Liver (tissue), 9 donors: ENCODE measurements around the gene PDE9A. TPM values are rescaled to one million over a fixed set of nuclear protein-coding genes. Genes with fewer than 3 reads are reported as not detected.

Source experiments
- DNase-seq: peaks from one replicate; pipeline ENCODE4 v3.0.0-alpha.2; 2017; ENCODE audit warnings: low spot score
- H3K27ac ChIP-seq, 2 donors: one replicate each; pipeline ENCODE4 v1.7.0; 2013; ENCODE audit warnings: inconsistent platforms in 2 of 2, low read length in 2 of 2, control low read depth in 1 of 2, low read depth in 1 of 2, mild to moderate bottlenecking in 1 of 2
- H3K27me3 ChIP-seq, 4 donors: one replicate each; pipeline versions ENCODE4 v1.6.1 to v1.7.0; 2013; ENCODE audit warnings: low read length in 3 of 4, inconsistent platforms in 1 of 4, mild to moderate bottlenecking in 1 of 4, moderate library complexity in 1 of 4; ENCODE audit not compliant: control insufficient read depth in 4 of 4, insufficient read depth in 4 of 4
- H3K36me3 ChIP-seq, 4 donors: one replicate each; pipeline versions ENCODE4 v1.6.1 to v1.7.0; 2013; ENCODE audit warnings: low read length in 3 of 4, mild to moderate bottlenecking in 3 of 4, low read depth in 1 of 4, moderate library complexity in 1 of 4; ENCODE audit not compliant: control insufficient read depth in 4 of 4, insufficient read depth in 3 of 4
- H3K4me1 ChIP-seq, 4 donors: one replicate each; pipeline versions ENCODE4 v1.6.1 to v1.7.0; 2013; ENCODE audit warnings: low read length in 3 of 4, mild to moderate bottlenecking in 3 of 4, moderate library complexity in 1 of 4; ENCODE audit not compliant: control insufficient read depth in 4 of 4, insufficient read depth in 4 of 4
- H3K4me3 ChIP-seq, 3 donors: one replicate each; pipeline versions ENCODE4 v1.6.1 to v1.7.0; 2013; ENCODE audit warnings: low read length in 3 of 3, control low read depth in 1 of 3, low read depth in 1 of 3, mild to moderate bottlenecking in 1 of 3
- H3K9ac ChIP-seq, 2 donors: one replicate each; pipeline ENCODE4 v1.7.0; 2013; ENCODE audit warnings: low read length in 2 of 2, mild to moderate bottlenecking in 2 of 2, moderate library complexity in 2 of 2, control low read depth in 1 of 2, low read depth in 1 of 2
- H3K9me3 ChIP-seq, 4 donors: one replicate each; pipeline versions ENCODE4 v1.6.1 to v1.7.0; 2013; ENCODE audit warnings: low read length in 3 of 4; ENCODE audit not compliant: control insufficient read depth in 4 of 4
- ATF3 ChIP-seq: IDR thresholded peaks from 2 replicates; pipeline ENCODE4 v1.6.1; 2016; ENCODE audit warnings: antibody characterized with exemption
- CTCF ChIP-seq: fragments of 150-350 bp; IDR thresholded peaks from 2 replicates; pipeline ENCODE4 v1.5.1; 2017; ENCODE audit warnings: improper control_type of control experiment, low read depth, low read length; ENCODE audit not compliant: missing input control
- EGR1 ChIP-seq, 2 donors: IDR thresholded peaks; 2 replicates each; pipeline ENCODE4 v1.6.1; 2016 to 2018; ENCODE audit warnings: antibody characterized with exemption in 2 of 2, low read depth in 2 of 2
- FOXA1 ChIP-seq: IDR thresholded peaks from 2 replicates; pipeline ENCODE4 v1.6.1; 2016; ENCODE audit warnings: antibody characterized with exemption
- FOXA2 ChIP-seq: IDR thresholded peaks from 2 replicates; pipeline ENCODE4 v1.6.1; 2016; ENCODE audit warnings: antibody characterized with exemption
- GABPA ChIP-seq, 2 donors: IDR thresholded peaks in 1 of 2; conservative IDR thresholded peaks in 1 of 2; 2 replicates each; pipeline ENCODE4 v1.6.1; 2016; ENCODE audit warnings: antibody characterized with exemption in 2 of 2, mild to moderate bottlenecking in 1 of 2, moderate library complexity in 1 of 2
- HNF4A ChIP-seq, 2 donors: conservative IDR thresholded peaks; 2 replicates each; pipeline ENCODE4 v1.6.1; 2016; ENCODE audit warnings: antibody characterized with exemption in 2 of 2, mild to moderate bottlenecking in 2 of 2
- HNF4G ChIP-seq: IDR thresholded peaks from 2 replicates; pipeline ENCODE4 v1.6.1; 2016; ENCODE audit warnings: antibody characterized with exemption
- JUND ChIP-seq, 2 donors: IDR thresholded peaks; 2 replicates each; pipeline ENCODE4 v1.6.1; 2016; ENCODE audit warnings: antibody characterized with exemption in 2 of 2
- MAX ChIP-seq: IDR thresholded peaks from 2 replicates; pipeline ENCODE4 v1.6.1; 2016; ENCODE audit warnings: antibody characterized with exemption
- NR2F2 ChIP-seq: IDR thresholded peaks from 2 replicates; pipeline ENCODE4 v1.6.1; 2016; ENCODE audit warnings: antibody characterized with exemption
- RAD21 ChIP-seq, 2 donors: IDR thresholded peaks; 2 replicates each; pipeline ENCODE4 v1.6.1; 2016; ENCODE audit warnings: antibody characterized with exemption in 2 of 2, mild to moderate bottlenecking in 2 of 2
- REST ChIP-seq: IDR thresholded peaks from 2 replicates; pipeline ENCODE4 v1.6.1; 2016; ENCODE audit warnings: antibody characterized with exemption, mild to moderate bottlenecking
- RXRA ChIP-seq, 2 donors: IDR thresholded peaks; 2 replicates each; pipeline ENCODE4 v1.6.1; 2017 to 2018; ENCODE audit warnings: antibody characterized with exemption in 2 of 2, mild to moderate bottlenecking in 1 of 2
- SP1 ChIP-seq: IDR thresholded peaks from 2 replicates; pipeline ENCODE4 v1.6.1; 2018; ENCODE audit warnings: antibody characterized with exemption, mild to moderate bottlenecking
- TAF1 ChIP-seq: conservative IDR thresholded peaks from 2 replicates; pipeline ENCODE4 v1.6.1; 2016; ENCODE audit warnings: antibody characterized with exemption, mild to moderate bottlenecking
- YY1 ChIP-seq: IDR thresholded peaks from 2 replicates; pipeline ENCODE4 v1.6.1; 2016; ENCODE audit warnings: antibody characterized with exemption, mild to moderate bottlenecking
- ZBTB33 ChIP-seq: IDR thresholded peaks from 2 replicates; pipeline ENCODE4 v1.6.1; 2016; ENCODE audit warnings: antibody characterized with exemption
- WGBS: extraction: QIAGEN DNeasy Blood & Tissue Kit; methylation state at CpG from one replicate; pipeline ENCODE4 v1.1.7; 2013; 5-methylcytosine and 5-hydroxymethylcytosine counted together
- polyA plus RNA-seq, 2 donors: library from polyadenylated mRNA; stranded (reverse) in 1 of 2; unstranded in 1 of 2; fragments of 200-250 nt in 1 of 2; fragments of >200 nt in 1 of 2; fragmentation: Nextera tagmentation in 1 of 2; extraction: Ambion mirVana in 1 of 2; gene quantifications; one replicate each; pipeline versions ENCODE4 v1.2.1 to v1.2.3, GENCODE V29; 2013 to 2015
- total RNA-seq, 2 donors: library from RNA; depleted of rRNA; stranded (reverse); fragments of >200 nt; gene quantifications; one replicate each; pipeline ENCODE4 v1.2.3, GENCODE V29; 2014
- donor health status: healthy.
- donor health status: healthy.
- donor health status: healthy.
- donor health status: healthy.
- donor health status: healthy.

Gene PDE9A
- total and polyA plus RNA-seq, 4 donors = 1.5 to 4.2 (median 2.7) TPM

- TF ChIP-seq ZBTB33 = no peak
- no peak for TF ChIP-seq MAX
- TF ChIP-seq HNF4G = no peak
- TF ChIP-seq JUND (IDR thresholded peaks at IDR 0.05) = no peak
- TF ChIP-seq FOXA2 = no peak
- TF ChIP-seq GABPA (IDR thresholded peaks at IDR 0.05 in 1 of 2, conservative IDR thresholded peaks at IDR 0.05 in 1 of 2) = no peak
These were observed 37.0 kb upstream of the PDE9A start (continued) for GRCh38 chr21:42616446-42616845.

GRCh38 chr21:42616941-42617340, 36.5 kb upstream of the PDE9A start:
- WGBS = 76% methylated on average over 21 of the region's 21 CpGs
- H3K9me3 ChIP-seq = no peaks in the 10 kb centered on the region

More at GRCh38 chr21:42616941-42617340, 36.5 kb upstream of the PDE9A start:
- Histone ChIP-seq H3K27ac (no peak overlapping the region), H3K4me1 (peaks cover 0 to 12% (median 3%) of the 10 kb centered on the region in 4 donors), H3K27me3 (no peaks in the 10 kb centered on the region), H3K36me3 (no peaks in the 10 kb centered on the region), H3K4me3 (no peak overlapping the region), H3K9ac (no peak overlapping the region)
- DNase-seq = no peak
- TF ChIP-seq JUND (IDR thresholded peaks at IDR 0.05) (no peak), RXRA (IDR thresholded peaks at IDR 0.05) (no peak), FOXA2 (no peak), FOXA1 (no peak), RAD21 (IDR thresholded peaks at IDR 0.05) (no peak), ATF3 (no peak), SP1 (no peak), REST (no peak), CTCF (no peak), MAX (no peak), HNF4G (no peak), EGR1 (IDR thresholded peaks at IDR 0.05; ENCODE audit: low read depth in 2 of 2) (no peak), YY1 (no peak), NR2F2 (no peak), GABPA (IDR thresholded peaks at IDR 0.05 in 1 of 2, conservative IDR thresholded peaks at IDR 0.05 in 1 of 2) (no peak), ZBTB33 (no peak), TAF1 (no peak), HNF4A (conservative IDR thresholded peaks at IDR 0.05) (no peak)
